Measurements from ENCODE around the gene TRPC6.
A peak's percentile ranks its signal among the peaks of the same experiment; 100 is the strongest.
"Not testable (repeated sequence)": the region's sequence is repeated elsewhere in the genome, so short reads cannot be mapped to it uniquely, and the experiment has no call there.

The TRPC6 gene

GRCh38 chr11:101446238-101446637 lies 137.6 kb downstream of the TRPC6 start:
- DNase-seq, result no peak

- DNase-seq, result no peak
Measured at GRCh38 chr11:101445761-101446160, 138.0 kb downstream of the TRPC6 start.

GRCh38 chr11:101444851-101445250 lies 139.0 kb downstream of the TRPC6 start:
- DNase-seq, result no peak

DNA sequence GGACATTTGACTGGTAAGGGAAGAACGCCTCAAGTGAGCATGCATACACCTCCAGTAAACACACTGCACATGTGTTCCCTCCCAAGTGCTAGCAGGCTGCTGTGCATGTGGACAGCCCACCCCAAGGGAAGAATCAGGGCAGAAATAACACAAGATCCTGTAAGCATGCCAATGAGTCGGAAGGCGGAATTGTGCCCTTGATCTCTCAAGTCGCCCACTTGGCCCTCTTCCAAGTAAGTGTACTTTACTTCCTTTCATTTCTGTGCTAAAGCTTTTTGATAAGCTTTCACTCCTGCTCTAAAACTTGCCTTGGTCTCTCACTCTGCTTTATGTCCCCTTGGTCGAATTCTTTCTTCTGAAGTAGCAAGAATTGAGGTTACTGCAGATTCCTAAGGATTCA lies 139.6 kb downstream of the TRPC6 start:
- DNase-seq, result peak; percentile 33

- no peak for DNase-seq
Measured at GRCh38 chr11:101442936-101443521, 140.8 kb downstream of the TRPC6 start.

- DNase-seq, result no peak
Measured at GRCh38 chr11:101442171-101442570, 141.6 kb downstream of the TRPC6 start.

DNA sequence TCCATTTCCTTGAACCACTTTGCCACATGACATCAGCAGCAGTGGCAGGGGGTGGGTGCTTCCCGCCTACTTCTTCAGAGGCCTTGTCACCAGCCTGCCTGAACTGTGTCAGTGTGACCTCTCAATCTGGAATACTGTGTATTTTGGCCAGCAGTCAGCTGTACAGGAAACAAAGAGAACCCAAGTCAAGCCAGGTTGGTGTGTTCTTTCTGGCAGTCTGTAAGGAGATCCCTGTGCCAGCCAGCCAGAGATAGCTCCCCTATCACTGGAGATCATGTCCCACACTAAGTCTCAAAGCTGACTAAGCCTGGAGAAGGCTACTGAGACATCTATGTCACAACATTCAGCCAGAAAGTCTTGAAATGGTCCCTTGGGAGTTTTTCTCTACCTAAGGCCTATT lies 142.1 kb downstream of the TRPC6 start:
- no peak for DNase-seq

GRCh38 chr11:101439488-101439887 lies 144.3 kb downstream of the TRPC6 start:
- no peak for DNase-seq

DNA sequence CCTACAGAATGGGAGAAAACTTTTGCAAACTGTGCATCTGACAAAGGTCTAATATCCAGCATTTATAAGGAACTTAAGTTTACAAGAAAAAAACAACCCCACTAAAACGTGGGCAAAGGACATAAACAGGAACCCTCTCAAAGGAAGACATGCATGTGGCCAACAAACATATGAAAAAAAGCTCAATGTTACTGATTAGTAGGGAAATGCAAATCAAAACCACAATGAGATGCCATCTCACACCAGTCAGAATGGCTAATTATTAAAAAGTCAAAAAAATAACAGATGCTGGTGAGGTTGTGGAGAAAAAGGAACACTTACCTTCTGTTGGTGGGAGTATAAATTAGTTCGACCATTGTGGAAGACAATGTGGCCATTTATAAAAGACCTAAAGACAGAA lies 145.1 kb downstream of the TRPC6 start:
- not testable (repeated sequence) for DNase-seq

DNA sequence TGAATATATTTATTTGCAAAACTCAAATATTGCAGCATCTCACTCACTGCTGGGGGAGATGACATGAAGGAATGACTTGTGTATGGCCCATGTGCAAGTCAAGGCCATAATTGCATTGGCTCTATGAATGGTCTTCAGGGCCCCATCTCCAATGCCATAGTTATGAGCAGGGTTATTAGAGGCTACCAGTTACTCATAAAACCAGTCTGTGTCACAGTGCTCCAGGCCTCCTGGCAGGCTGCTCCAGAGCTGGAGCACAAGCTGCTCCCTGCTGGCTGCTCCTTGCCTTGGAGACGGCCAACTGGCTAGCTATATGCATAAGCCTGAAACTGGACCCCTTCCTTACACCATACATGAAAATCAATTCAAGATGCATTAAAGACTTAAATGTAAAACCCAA lies 145.7 kb downstream of the TRPC6 start:
- DNase-seq, result no peak

DNA sequence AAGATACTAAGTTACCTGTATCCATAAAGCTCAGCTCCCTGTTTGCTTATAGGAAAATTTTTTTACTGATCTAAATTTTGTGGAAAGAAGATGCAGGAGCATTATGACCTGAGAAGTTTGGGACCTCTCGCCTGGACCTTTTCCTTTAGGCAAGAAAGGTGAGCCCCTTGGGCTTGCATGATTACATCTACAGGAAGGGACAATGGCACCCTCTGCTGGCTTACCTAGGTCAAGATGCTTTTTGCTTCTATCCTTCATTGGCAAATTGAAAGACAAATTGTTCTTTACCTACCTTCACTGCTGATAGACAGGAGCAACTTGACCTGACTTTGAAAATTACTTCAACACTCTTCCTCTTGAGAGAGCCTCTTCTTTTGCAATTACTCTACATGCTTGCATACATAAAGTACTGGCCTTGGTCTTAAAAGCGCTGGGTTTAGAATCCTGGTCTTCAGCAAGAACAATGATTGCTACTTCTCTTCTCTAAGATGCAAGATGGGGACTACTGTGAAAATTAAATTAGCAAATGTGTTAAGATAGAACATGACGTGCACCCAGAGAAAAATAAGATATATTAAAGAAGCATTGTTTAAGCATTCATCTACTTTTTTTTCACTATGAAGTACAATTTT lies 147.2 kb downstream of the TRPC6 start:
- peak; percentile 45 for DNase-seq

DNA sequence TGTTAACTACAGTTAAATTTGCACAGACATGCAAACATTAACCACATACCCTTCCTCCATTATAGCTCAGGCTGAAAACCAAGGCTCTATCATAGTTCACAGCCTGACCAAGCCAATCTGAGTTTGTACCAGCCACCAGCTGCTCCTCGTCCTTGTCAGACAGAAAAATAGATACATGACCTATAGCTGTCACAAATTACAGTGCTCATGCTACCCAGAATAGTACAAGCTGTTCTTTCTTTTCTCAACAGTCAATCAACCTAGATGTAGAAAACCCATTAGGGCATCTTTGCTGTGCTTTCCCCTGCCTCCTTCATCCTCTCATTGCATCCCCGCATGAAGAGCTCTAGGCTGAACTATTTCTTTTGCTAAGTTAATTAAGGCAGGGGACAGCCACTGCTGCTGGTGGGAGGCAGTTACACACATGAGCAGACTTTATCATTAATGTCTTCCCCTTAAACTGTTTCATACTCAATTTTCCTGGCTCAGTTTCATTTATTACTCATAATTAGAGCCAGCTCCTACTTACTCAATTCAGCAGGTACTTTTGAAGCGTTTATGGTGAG lies 148.3 kb downstream of the TRPC6 start:
- no peak for DNase-seq

DNA sequence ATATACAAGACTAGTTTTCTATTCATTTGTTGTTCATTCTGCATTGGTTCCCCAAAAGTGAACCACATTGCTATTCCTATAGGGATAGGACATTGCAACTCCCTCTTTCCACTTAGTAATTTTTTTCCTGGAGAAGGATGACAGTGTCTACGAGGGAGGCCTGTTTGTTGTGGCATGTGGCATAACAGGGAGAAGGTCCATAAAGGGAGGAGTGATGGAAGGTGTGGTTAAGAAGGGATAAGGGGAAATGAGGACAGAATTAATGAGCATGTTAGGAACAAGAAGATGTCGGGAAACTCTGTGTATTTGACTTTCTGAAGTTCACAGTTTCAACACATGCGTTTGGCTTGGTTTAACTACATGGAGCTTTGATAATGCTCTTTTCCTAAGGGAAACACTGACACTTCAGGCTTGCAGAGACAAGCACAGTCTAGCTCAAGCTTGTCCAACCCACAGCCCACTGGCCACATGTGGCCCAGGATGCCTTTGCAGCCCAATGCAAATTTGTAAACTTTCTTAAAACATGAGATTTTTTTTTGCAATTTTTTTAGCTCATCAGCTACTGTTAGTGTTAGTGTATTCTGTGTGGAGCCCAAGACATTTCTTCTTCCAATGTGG lies 149.7 kb downstream of the TRPC6 start:
- no peak for DNase-seq

DNA sequence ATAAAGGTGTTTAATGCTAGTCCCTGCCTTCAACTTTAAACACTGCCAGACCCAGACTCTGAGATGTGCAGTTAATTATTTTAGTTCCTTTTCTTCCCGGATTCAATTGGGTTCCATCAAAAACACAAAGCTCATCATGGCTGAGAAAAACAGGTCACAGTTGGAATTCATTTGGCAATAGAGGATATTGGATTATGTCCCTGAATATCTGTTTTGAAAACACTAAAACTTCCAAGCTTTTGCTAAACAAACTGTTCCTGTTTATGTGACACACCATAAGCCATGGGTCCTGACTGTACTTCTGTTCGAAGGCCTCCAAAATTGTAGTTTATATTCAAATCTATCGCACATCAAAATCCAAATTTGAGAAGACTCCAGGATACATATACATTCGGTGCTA lies 150.7 kb downstream of the TRPC6 start:
- DNase-seq, result no peak

DNA sequence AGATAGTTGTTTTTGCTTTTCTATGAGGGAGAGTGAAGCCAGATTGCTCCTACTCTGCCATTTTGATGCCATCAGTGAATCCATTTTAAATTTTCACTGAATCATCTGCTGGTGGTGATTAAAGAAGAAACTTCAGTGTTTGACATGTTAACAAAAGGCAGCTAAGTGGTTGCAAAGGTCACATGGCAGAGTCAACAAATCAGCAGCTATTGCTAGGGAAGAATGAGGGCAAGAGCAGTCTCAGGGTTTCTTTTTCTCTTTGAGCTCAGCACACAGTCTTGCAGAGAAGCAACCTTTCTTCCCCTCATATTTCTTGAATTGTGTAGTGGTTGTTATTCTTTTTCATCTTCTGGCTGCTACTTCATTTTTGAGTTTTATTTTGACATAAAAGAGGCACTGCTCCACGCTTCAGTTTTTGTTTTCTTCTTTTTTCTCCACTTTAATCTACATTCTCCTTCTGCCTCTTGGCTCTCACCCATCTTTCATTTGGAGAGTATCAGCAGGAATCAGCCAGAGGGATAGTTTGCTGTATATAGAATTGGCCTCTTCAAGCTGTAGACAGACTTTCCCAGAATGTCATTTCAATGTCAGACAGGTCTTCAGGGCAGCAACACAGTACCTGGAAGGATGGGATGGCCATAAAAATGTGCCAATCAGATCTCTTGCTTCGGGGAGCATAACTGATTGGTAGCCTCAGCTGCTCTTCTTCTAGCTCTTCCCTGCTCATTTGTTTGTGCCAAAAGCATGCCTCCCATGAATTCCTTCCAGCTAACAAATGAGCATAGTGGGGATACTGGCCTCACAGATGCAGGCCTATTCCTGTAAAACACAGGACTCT lies 153.9 kb downstream of the TRPC6 start:
- DNase-seq, result no peak

- DNase-seq, result peak; percentile 3
Measured at GRCh38 chr11:101428918-101429317, 154.9 kb downstream of the TRPC6 start.

DNA sequence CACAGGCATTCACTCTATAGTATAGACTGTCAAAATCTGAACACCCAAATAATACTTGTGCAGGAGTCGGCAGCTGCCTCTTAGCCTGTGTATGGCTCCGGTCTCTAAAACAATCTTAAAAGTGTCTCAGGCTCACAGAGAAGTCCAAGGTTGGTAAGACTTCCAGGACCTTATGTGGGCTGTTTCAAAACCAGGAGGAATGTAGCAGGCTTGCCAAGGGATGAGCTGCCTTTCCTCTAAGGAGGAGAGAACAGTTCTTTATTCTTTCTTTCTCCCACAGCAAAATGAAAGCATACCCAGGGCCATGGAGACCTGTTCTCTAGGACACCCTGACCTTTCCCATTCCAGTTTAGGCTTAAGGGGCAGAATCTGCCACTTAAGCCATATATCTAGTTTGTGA lies 176.5 kb downstream of the TRPC6 start:
- DNase-seq, result no peak
